Testis (tissue), 3 donors: ENCODE data around the gene RGS17. TPM values are rescaled to one million over a fixed set of nuclear protein-coding genes. Genes with fewer than 3 reads are reported as not detected.

ENCODE experiments used
- DNase-seq: peaks from one replicate; pipeline ENCODE4 v3.0.0-alpha.2; 2019
- H3K27ac ChIP-seq, 2 donors: fragments of 200-600 bp; sonication (generic); one replicate each; pipeline ENCODE4 v1.5.1; 2019
- H3K27me3 ChIP-seq: fragments of 200-600 bp; sonication (generic); one replicate; pipeline ENCODE4 v1.5.1; 2019
- H3K36me3 ChIP-seq: fragments of 200-600 bp; sonication (generic); one replicate; pipeline ENCODE4 v1.5.1; 2017; ENCODE audit warnings: low read depth; ENCODE audit errors: missing control alignments
- H3K4me1 ChIP-seq: fragments of 200-600 bp; sonication (generic); one replicate; pipeline ENCODE4 v1.5.1; 2019
- H3K4me3 ChIP-seq, 2 donors: fragments of 200-600 bp; sonication (generic); one replicate each; pipeline ENCODE4 v1.5.1; 2017 to 2019
- H3K9me3 ChIP-seq: fragments of 200-600 bp; sonication (generic); one replicate; pipeline ENCODE4 v1.5.1; 2017
- POLR2A ChIP-seq: fragments of 450-650 bp; IDR thresholded peaks from one replicate; pipeline ENCODE4 v1.6.1; 2017; ENCODE audit warnings: antibody characterized with exemption, mild to moderate bottlenecking, moderate library complexity
- whole genome bisulfite sequencing, 2 donors: methylation state at CpG; one replicate each; pipeline ENCODE4 v1.1.5; 2018; 5-methylcytosine and 5-hydroxymethylcytosine counted together
- intact Hi-C: fragments of 100-400 bp; cut with DNase I; formaldehyde crosslinking; loops from one replicate; pipeline ENCODE4 v1.15.1; 2023; ENCODE audit warnings: low total_unique reads
- polyA plus RNA-seq: library from polyadenylated mRNA; stranded (reverse); fragments of 350-450 nt; fragmentation: Illumina TruSeq; extraction: RNeasy Lipid Tissue Mini Kit (QIAGEN cat#74804); gene quantifications from one replicate; pipeline ENCODE4 v1.2.3, GENCODE V29; 2014; ENCODE audit warnings: low read depth, low replicate concordance; ENCODE audit not compliant: insufficient read depth
- total RNA-seq, 2 donors: library from RNA; depleted of rRNA; stranded (reverse); fragments of >200 nt; gene quantifications; one replicate each; pipeline ENCODE4 v1.2.3, GENCODE V29; 2016
- TF ChIP-seq, protein P1 (sequence below), 3 experiments: fragments of 450-650 bp in 2 of 3; fragments of 200-600 bp in 1 of 3; sonication (generic) in 1 of 3; IDR thresholded peaks; one replicate each; pipeline ENCODE4 v1.5.1; 2016 to 2019; ENCODE audit warnings: antibody characterized with exemption in 3 of 3, mild to moderate bottlenecking in 2 of 3, moderate library complexity in 1 of 3

The RGS17 gene
- total and polyA plus RNA-seq, 3 donors from 2014 or later, result 0.65 to 4.5 (median 3.1) TPM

DNA sequence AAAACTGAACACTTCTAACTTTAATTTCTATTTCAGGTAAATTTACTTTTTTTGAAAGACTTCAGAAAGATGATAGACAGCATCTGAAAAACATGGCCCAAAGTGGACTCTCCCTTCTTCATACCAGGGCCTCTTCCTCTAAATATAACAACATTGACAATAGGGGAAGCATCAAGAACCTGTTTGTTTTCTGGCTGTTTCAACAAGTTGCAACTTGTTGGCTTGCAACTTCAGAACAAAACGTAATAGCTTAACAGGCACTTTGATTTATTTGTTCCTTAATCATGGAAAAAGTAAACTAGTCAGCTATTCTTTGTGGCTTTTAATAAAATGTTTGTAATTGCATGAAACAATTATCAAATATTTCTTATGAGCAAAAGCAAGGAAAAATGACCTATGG lies 34.3 kb downstream of the RGS17 start:
- no peak overlapping the region for H3K27ac ChIP-seq
- no peaks in the 10 kb centered on the region for H3K27me3 ChIP-seq
- no peak for DNase-seq
- TF ChIP-seq, protein P1, sequence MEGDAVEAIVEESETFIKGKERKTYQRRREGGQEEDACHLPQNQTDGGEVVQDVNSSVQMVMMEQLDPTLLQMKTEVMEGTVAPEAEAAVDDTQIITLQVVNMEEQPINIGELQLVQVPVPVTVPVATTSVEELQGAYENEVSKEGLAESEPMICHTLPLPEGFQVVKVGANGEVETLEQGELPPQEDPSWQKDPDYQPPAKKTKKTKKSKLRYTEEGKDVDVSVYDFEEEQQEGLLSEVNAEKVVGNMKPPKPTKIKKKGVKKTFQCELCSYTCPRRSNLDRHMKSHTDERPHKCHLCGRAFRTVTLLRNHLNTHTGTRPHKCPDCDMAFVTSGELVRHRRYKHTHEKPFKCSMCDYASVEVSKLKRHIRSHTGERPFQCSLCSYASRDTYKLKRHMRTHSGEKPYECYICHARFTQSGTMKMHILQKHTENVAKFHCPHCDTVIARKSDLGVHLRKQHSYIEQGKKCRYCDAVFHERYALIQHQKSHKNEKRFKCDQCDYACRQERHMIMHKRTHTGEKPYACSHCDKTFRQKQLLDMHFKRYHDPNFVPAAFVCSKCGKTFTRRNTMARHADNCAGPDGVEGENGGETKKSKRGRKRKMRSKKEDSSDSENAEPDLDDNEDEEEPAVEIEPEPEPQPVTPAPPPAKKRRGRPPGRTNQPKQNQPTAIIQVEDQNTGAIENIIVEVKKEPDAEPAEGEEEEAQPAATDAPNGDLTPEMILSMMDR (IDR thresholded peaks at IDR 0.05), result no peak
- no peak for TF ChIP-seq POLR2A
- no peaks in the 10 kb centered on the region for H3K9me3 ChIP-seq
- no peaks in the 10 kb centered on the region for H3K36me3 ChIP-seq
- intact Hi-C loops, result no loop called here
- no peaks in the 10 kb centered on the region for H3K4me1 ChIP-seq
- no peak overlapping the region for H3K4me3 ChIP-seq
- 15 to 20% methylated on average over 1 of the region's 1 CpG for WGBS, 2 donors

DNA sequence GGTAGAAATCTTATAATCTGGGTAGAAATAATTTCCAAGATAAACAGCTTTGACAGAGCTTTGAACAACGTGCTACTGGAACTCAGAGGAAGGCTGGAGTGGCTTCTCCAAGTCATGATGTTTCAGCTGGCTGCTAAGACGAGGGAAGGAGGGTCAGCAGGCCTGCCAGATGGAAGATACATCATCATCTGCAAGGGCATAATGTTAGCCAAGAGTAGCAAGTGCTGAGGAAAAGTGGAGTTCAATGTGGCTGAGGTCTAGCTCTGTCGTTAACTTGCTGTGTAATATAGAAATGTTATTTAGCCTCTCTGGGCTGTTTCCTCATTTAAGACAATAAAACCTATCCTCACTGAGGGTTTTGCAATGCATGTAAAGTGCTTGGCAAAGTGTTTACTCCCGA lies 35.1 kb downstream of the RGS17 start:
- H3K36me3 ChIP-seq, result no peaks in the 10 kb centered on the region
- H3K27ac ChIP-seq, result no peak overlapping the region
- no peaks in the 10 kb centered on the region for H3K9me3 ChIP-seq
- no peaks in the 10 kb centered on the region for H3K27me3 ChIP-seq
- TF ChIP-seq POLR2A, result no peak
- TF ChIP-seq, protein P1 (IDR thresholded peaks at IDR 0.05), result no peak
- no peak overlapping the region for H3K4me3 ChIP-seq
- H3K4me1 ChIP-seq, result no peaks in the 10 kb centered on the region
- 36 to 58% methylated on average over 4 of the region's 4 CpGs for WGBS, 2 donors
- intact Hi-C loops, result no loop called here
- DNase-seq, result no peak

DNA sequence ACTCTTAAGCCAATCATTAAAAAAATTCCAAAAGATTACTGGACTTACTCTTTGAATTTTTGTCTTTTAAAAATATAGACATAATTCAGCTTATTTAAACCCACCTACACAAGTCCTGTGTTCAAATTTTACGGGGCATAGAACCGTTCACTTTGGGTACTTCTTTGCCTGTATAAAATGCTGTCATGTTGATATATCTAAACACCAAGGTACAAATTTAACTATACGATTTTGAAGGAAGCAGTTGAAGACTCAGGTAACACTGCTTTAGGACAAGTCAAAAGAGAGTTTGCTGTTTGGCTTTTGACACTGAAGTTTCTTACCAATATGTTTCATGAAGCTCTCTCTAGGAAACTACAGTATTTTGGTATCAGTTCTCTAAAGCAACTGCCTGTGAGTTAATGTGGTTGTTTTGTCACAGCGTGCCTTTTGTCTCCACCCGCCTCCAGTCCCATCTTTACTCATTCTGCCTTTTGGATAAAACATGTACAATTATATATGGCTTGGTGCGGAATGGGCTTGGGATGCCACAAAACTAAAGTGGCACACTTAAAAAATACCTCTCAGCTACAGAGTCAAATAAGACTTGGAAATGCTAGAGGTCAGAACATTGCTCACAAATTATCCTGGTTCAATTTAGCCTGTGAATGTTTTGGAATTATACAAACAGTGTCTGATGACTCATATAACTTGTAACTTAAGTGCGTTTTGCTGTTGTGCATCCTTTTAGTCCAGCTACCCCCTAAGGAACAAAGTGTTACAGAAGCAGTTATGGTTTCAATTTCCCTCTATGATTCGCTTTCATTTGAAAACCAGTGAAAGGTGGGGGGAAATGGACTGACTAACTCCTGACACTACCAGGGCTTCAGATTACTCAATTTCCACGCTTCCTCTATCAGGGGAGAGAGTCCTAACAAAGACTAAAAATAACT lies 38.7 kb downstream of the RGS17 start:
- DNase-seq, result no peak
- H3K4me1 ChIP-seq, result no peaks in the 10 kb centered on the region

DNA sequence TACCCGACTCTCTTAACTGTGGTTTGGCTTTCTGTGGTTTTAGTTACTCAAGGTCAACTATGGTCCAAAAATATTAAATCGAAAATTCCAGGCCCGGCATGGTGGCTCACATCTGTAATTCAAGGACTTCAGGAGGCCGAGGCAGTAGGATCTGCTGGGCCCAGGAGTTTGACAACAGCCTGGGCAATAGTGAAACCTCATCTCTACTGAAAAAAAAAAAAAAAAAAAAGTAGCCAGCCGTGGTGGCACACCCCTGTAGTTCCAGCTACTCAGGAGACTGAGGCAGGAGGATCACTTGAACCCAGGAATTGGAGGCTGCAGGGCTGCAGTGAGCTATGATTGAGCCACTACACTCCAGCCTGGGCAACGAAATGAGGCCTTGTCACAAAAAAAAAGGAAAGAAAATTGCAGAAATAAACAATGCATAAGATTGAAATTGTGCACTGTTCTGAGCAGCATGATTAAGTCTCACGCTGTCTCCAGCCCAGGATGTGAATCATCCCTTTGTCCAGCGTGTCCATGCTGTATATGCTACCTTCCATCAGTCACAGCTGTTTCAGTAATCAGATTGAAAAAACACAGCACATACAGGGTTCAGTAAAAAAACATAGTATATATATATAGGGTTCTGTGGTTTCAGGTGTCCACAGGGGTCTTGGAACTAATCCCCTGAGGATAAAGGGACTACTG lies 40.7 kb downstream of the RGS17 start:
- intact Hi-C loops, result no loop called here
- Histone ChIP-seq H3K27me3 (no peaks in the 10 kb centered on the region), H3K4me3 (no peak overlapping the region), H3K27ac (no peak overlapping the region), H3K4me1 (no peaks in the 10 kb centered on the region), H3K36me3 (no peaks in the 10 kb centered on the region), H3K9me3 (no peaks in the 10 kb centered on the region)
- WGBS, 2 donors, result 50 to 56% methylated on average over 8 of the region's 8 CpGs
- DNase-seq, result no peak
- no peak for TF ChIP-seq POLR2A
- TF ChIP-seq, protein P1 (IDR thresholded peaks at IDR 0.05), result no peak

More for the DNA sequence above, 38.7 kb downstream of the RGS17 start:
- H3K27me3 ChIP-seq, result no peaks in the 10 kb centered on the region
- H3K9me3 ChIP-seq, result no peaks in the 10 kb centered on the region
- 57 to 59% methylated on average over 9 of the region's 9 CpGs for WGBS, 2 donors
- intact Hi-C loops, result no loop called here
- H3K27ac ChIP-seq, result no peak overlapping the region
- TF ChIP-seq, protein P1 (IDR thresholded peaks at IDR 0.05), result no peak
- TF ChIP-seq POLR2A, result no peak
- H3K4me3 ChIP-seq, result no peak overlapping the region
- no peaks in the 10 kb centered on the region for H3K36me3 ChIP-seq
